ENCODE data around the gene ABCB4. TPM values are rescaled to one million over a fixed set of nuclear protein-coding genes. Genes with fewer than 3 reads are reported as not detected.

The ABCB4 gene
- total RNA-seq, 1 donor from 2014 or later = 4.2 TPM

DNA sequence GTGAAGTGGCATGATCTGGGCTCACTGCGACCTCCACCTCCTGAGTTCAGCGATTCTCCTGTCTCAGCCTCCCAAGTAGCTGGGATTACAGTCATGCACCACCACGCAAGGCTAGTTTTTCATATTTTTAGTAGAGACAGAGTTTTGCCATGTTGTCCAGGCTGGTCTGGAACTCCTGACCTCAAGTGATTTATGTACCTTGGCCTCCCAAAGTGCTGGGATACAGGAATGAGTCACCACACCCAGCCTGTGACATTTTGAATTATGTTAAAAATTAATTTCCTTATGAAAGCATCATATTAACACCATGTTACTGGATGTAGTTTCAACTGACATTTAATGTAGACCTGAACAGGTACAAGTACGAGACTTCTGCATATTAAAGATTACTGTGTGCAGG lies 24.3 kb downstream of the ABCB4 start:
- no peak for DNase-seq
- Histone ChIP-seq H3K4me3 (no peak overlapping the region), H3K27ac (replicated peaks) (no peak overlapping the region), H3K27me3 (ENCODE audit: low read depth) (no peaks in the 10 kb centered on the region), H3K36me3 (peaks cover 4% of the 10 kb centered on the region), H3K9me3 (replicated peaks) (no peaks in the 10 kb centered on the region), H3K4me1 (peaks cover 6% of the 10 kb centered on the region)
- TF ChIP-seq, protein P1, sequence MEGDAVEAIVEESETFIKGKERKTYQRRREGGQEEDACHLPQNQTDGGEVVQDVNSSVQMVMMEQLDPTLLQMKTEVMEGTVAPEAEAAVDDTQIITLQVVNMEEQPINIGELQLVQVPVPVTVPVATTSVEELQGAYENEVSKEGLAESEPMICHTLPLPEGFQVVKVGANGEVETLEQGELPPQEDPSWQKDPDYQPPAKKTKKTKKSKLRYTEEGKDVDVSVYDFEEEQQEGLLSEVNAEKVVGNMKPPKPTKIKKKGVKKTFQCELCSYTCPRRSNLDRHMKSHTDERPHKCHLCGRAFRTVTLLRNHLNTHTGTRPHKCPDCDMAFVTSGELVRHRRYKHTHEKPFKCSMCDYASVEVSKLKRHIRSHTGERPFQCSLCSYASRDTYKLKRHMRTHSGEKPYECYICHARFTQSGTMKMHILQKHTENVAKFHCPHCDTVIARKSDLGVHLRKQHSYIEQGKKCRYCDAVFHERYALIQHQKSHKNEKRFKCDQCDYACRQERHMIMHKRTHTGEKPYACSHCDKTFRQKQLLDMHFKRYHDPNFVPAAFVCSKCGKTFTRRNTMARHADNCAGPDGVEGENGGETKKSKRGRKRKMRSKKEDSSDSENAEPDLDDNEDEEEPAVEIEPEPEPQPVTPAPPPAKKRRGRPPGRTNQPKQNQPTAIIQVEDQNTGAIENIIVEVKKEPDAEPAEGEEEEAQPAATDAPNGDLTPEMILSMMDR (IDR thresholded peaks at IDR 0.05; ENCODE audit: borderline replicate concordance) = no peak
- intact Hi-C loops (cut with micrococcal nuclease) = no loop called here

DNA sequence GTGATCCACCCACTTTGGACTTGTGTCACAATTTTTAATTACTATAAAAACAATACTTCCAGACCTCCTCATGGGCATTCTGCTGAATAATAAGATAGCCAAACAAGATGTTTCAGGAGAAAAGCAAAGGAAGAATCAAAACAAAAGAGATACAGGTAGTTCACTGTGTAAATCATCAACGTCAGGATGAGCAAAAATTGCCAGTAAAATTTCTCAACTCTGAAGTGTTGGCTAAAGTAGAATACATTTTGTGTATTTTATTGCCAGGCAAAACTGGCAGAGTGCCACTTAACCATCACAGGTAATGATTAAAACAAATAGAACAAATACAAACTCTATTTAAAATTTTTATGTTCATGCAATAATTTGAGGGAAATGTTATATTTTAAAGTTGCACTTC lies 24.8 kb downstream of the ABCB4 start:
- H3K4me1 ChIP-seq = peaks cover 1% of the 10 kb centered on the region
- peaks cover 6% of the 10 kb centered on the region for H3K36me3 ChIP-seq
- no peaks in the 10 kb centered on the region for H3K9me3 ChIP-seq (replicated peaks)
- H3K4me3 ChIP-seq = no peak overlapping the region
- TF ChIP-seq, protein P1 (IDR thresholded peaks at IDR 0.05; ENCODE audit: borderline replicate concordance) = no peak
- no peak for DNase-seq
- intact Hi-C loops (cut with micrococcal nuclease) = no loop called here
- H3K27ac ChIP-seq (replicated peaks) = no peak overlapping the region
- H3K27me3 ChIP-seq (ENCODE audit: low read depth) = no peaks in the 10 kb centered on the region

DNA sequence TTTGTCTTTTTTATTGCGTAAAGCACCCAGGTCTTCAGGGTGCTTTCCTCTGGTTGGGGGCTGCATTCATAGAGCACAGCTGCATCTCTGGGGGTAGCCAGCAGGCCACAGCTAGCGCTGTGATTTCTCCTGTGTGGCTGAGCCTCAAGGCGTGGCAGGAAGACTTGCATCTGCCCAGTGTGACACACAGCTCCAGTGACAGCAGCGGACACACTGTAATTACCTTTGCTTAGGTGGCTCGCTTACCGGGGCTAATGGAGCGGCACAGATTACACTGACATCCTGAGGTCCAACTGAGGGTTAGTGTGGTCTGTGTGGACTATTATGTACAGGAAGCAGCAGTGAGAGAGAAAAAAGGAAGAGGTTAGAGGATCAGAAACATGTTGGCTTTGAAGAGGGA lies 27.1 kb downstream of the ABCB4 start:
- no peaks in the 10 kb centered on the region for H3K4me1 ChIP-seq
- H3K9me3 ChIP-seq (replicated peaks) = no peaks in the 10 kb centered on the region
- H3K27me3 ChIP-seq (ENCODE audit: low read depth) = no peaks in the 10 kb centered on the region
- TF ChIP-seq, protein P1 (IDR thresholded peaks at IDR 0.05; ENCODE audit: borderline replicate concordance) = no peak
- intact Hi-C loops (cut with micrococcal nuclease) = no loop called here
- H3K36me3 ChIP-seq = peaks cover 7% of the 10 kb centered on the region
- H3K27ac ChIP-seq (replicated peaks) = no peak overlapping the region
- no peak for DNase-seq
- H3K4me3 ChIP-seq = no peak overlapping the region

DNA sequence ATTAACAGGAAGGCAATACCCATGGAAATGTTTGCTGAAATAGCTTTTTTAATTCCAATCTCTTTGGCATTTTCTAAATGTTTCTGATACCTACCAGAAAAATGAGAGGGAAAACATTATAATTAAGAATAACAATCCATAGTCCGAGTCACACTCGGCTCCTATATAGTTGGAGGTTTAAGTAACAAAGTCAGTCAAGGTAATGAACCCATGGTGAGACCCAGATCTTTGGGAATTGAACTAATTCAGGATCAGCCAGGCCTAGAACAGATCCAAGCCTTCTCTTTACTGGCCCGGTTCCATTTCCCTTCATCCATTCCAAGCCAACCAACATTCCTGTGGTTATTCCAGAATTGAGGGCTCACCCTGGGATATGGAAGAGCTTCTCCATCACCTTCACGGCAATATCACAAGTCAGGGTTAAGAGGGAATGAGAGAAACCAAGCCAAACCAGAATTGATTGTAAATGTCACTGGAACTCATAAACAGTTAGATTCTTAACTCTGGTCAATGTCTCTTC lies 28.3 kb downstream of the ABCB4 start:
- TF ChIP-seq, protein P1 (IDR thresholded peaks at IDR 0.05; ENCODE audit: borderline replicate concordance) = no peak
- Histone ChIP-seq H3K9me3 (replicated peaks) (no peaks in the 10 kb centered on the region), H3K36me3 (peaks cover 13% of the 10 kb centered on the region), H3K4me3 (no peak overlapping the region), H3K27me3 (ENCODE audit: low read depth) (no peaks in the 10 kb centered on the region), H3K27ac (replicated peaks) (no peak overlapping the region), H3K4me1 (no peaks in the 10 kb centered on the region)
- intact Hi-C loops (cut with micrococcal nuclease) = no loop called here
- DNase-seq = no peak

DNA sequence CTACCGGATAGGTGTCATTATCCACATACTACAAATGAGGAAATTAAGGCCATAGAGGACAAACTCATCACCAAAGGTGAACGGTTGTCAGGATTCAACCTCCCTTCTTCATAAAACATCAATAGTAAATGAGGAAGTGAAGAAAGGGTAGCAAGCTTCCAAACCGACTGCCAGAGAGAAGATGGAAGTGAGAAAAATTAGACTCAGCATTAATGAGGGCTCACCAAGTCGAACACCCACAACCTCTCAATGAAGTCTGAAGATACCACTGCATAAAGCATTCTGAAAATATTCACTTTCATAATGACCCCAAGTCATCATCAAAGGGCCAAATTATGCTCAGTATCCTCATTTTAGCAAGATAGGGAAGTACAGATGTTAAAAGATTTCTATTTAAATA lies 29.6 kb downstream of the ABCB4 start:
- H3K4me3 ChIP-seq = no peak overlapping the region
- H3K36me3 ChIP-seq = peaks cover 8% of the 10 kb centered on the region
- H3K27ac ChIP-seq (replicated peaks) = no peak overlapping the region
- no peaks in the 10 kb centered on the region for H3K9me3 ChIP-seq (replicated peaks)
- H3K27me3 ChIP-seq (ENCODE audit: low read depth) = no peaks in the 10 kb centered on the region
- intact Hi-C loops (cut with micrococcal nuclease) = no loop called here
- no peak for DNase-seq
- TF ChIP-seq, protein P1 (IDR thresholded peaks at IDR 0.05; ENCODE audit: borderline replicate concordance) = no peak
- H3K4me1 ChIP-seq = no peaks in the 10 kb centered on the region

Measured in left ventricle myocardium inferior (tissue), 1 donor.